ENCODE results near the gene CSNK1G2. TPM values are rescaled to one million over a fixed set of nuclear protein-coding genes. Genes with fewer than 3 reads are reported as not detected.

Gene CSNK1G2
- total RNA-seq, 5 donors from 2014 or later (not counting 1 experiment from before 2014, with no cell fraction given), result 104 to 181 (median 161) TPM

- ATAC-seq (replicated peaks in 1 of 4), result no peak
- peaks cover 21 to 35% of the 10 kb centered on the region in 2 donors for H3K36me3 ChIP-seq (ENCODE audit: control insufficient read depth in 2 of 2, extremely low read depth in 1 of 2, insufficient read depth in 1 of 2, low read length in 1 of 2)
- Mint-ChIP-seq H3K4me1 (peaks cover 0 to 14% (median 2%) of the 10 kb centered on the region in 3 donors), H3K9me3 (no peaks in the 10 kb centered on the region), H3K36me3 (peaks cover 4% of the 10 kb centered on the region), H3K4me3 (no peak overlapping the region), H3K27ac (no peak overlapping the region), H3K27me3 (no peaks in the 10 kb centered on the region)
- H3K4me3 ChIP-seq (ENCODE audit: control insufficient read depth in 1 of 2, extremely low read depth in 1 of 2, low read length in 1 of 2), result no peak overlapping the region
- no peak for DNase-seq
- H3K4me1 ChIP-seq (ENCODE audit: control insufficient read depth in 1 of 2, extremely low read depth in 1 of 2, insufficient read depth in 2 of 2, low read length in 2 of 2), result peaks cover 0 to 15% of the 10 kb centered on the region in 2 experiments
- no peak overlapping the region for H3K27ac ChIP-seq (ENCODE audit: low read length)
- WGBS (ENCODE audit: insufficient coverage), result 89% methylated on average over 16 of the region's 17 CpGs
- ChIA-PET CTCF (no interaction called here), POLR2A (no interaction called here)
- no peaks in the 10 kb centered on the region for H3K27me3 ChIP-seq (replicated peaks in 1 of 2; ENCODE audit: control insufficient read depth in 2 of 2, extremely low read depth in 1 of 2, insufficient read depth in 2 of 2, low read length in 1 of 2)
- no peaks in the 10 kb centered on the region for H3K9me3 ChIP-seq
Measured at GRCh38 chr19:1917146-1917545, 23.8 kb upstream of the CSNK1G2 start.

- peaks cover 21 to 31% of the 10 kb centered on the region in 2 donors for H3K36me3 ChIP-seq (ENCODE audit: control insufficient read depth in 2 of 2, extremely low read depth in 1 of 2, insufficient read depth in 1 of 2, low read length in 1 of 2)
- no peak overlapping the region for H3K27ac Mint-ChIP-seq
- H3K9me3 ChIP-seq, result no peaks in the 10 kb centered on the region
- no peak overlapping the region for H3K4me3 Mint-ChIP-seq
- H3K4me1 ChIP-seq (ENCODE audit: control insufficient read depth in 1 of 2, extremely low read depth in 1 of 2, insufficient read depth in 2 of 2, low read length in 2 of 2), result peaks cover 0 to 21% of the 10 kb centered on the region in 2 experiments
- H3K4me1 Mint-ChIP-seq, result peaks cover 0 to 17% (median 2%) of the 10 kb centered on the region in 3 donors
- peak in 1 of 4 experiments; percentile 17 for ATAC-seq (replicated peaks in 1 of 4)
- DNase-seq, result no peak
- H3K36me3 Mint-ChIP-seq, result peaks cover 4% of the 10 kb centered on the region
- no peaks in the 10 kb centered on the region for H3K27me3 Mint-ChIP-seq
- H3K4me3 ChIP-seq (ENCODE audit: control insufficient read depth in 1 of 2, extremely low read depth in 1 of 2, low read length in 1 of 2), result no peak overlapping the region
- 95% methylated on average over 25 of the region's 25 CpGs for WGBS (ENCODE audit: insufficient coverage)
- CTCF ChIA-PET, result no interaction called here
- no peaks in the 10 kb centered on the region for H3K27me3 ChIP-seq (replicated peaks in 1 of 2; ENCODE audit: control insufficient read depth in 2 of 2, extremely low read depth in 1 of 2, insufficient read depth in 2 of 2, low read length in 1 of 2)
- no peaks in the 10 kb centered on the region for H3K9me3 Mint-ChIP-seq
- H3K27ac ChIP-seq (ENCODE audit: low read length), result no peak overlapping the region
- POLR2A ChIA-PET, result no interaction called here
Measured at GRCh38 chr19:1917926-1918325, 23.0 kb upstream of the CSNK1G2 start.

- H3K27me3 ChIP-seq (replicated peaks in 1 of 2; ENCODE audit: control insufficient read depth in 2 of 2, extremely low read depth in 1 of 2, insufficient read depth in 2 of 2, low read length in 1 of 2), result no peaks in the 10 kb centered on the region
- Mint-ChIP-seq H3K27ac (no peak overlapping the region), H3K9me3 (no peaks in the 10 kb centered on the region), H3K4me1 (peaks cover 0 to 17% (median 3%) of the 10 kb centered on the region in 3 donors), H3K36me3 (peaks cover 4% of the 10 kb centered on the region), H3K27me3 (no peaks in the 10 kb centered on the region), H3K4me3 (no peak overlapping the region)
- H3K27ac ChIP-seq (ENCODE audit: low read length), result no peak overlapping the region
- ATAC-seq (replicated peaks in 1 of 4), result no peak
- H3K9me3 ChIP-seq, result no peaks in the 10 kb centered on the region
- H3K4me1 ChIP-seq (ENCODE audit: control insufficient read depth in 1 of 2, extremely low read depth in 1 of 2, insufficient read depth in 2 of 2, low read length in 2 of 2), result peaks cover 0 to 24% of the 10 kb centered on the region in 2 experiments
- no peak for DNase-seq
- H3K4me3 ChIP-seq (ENCODE audit: control insufficient read depth in 1 of 2, extremely low read depth in 1 of 2, low read length in 1 of 2), result no peak overlapping the region
- CTCF ChIA-PET, result no interaction called here
- H3K36me3 ChIP-seq (ENCODE audit: control insufficient read depth in 2 of 2, extremely low read depth in 1 of 2, insufficient read depth in 1 of 2, low read length in 1 of 2), result peaks cover 18 to 23% of the 10 kb centered on the region in 2 donors
- 99% methylated on average over 24 of the region's 28 CpGs for WGBS (ENCODE audit: insufficient coverage)
- POLR2A ChIA-PET, result no interaction called here
Measured at GRCh38 chr19:1918975-1919374, 22.0 kb upstream of the CSNK1G2 start.

- H3K27ac Mint-ChIP-seq, result no peak overlapping the region
- H3K27me3 Mint-ChIP-seq, result no peaks in the 10 kb centered on the region
- ChIA-PET POLR2A (interaction anchor here in 1 of 2 donors (0.6 kb wide), 1 partner anchor 85 kb away, joined by 3 read pairs; no protein-coding TSS in a partner anchor), CTCF (no interaction called here)
- Histone ChIP-seq H3K9me3 (no peaks in the 10 kb centered on the region), H3K36me3 (ENCODE audit: control insufficient read depth in 2 of 2, extremely low read depth in 1 of 2, insufficient read depth in 1 of 2, low read length in 1 of 2) (peaks cover 15 to 26% of the 10 kb centered on the region in 2 donors), H3K4me1 (ENCODE audit: control insufficient read depth in 1 of 2, extremely low read depth in 1 of 2, insufficient read depth in 2 of 2, low read length in 2 of 2) (peaks cover 0 to 32% of the 10 kb centered on the region in 2 experiments), H3K27ac (ENCODE audit: low read length) (no peak overlapping the region), H3K4me3 (ENCODE audit: control insufficient read depth in 1 of 2, extremely low read depth in 1 of 2, low read length in 1 of 2) (no peak overlapping the region), H3K27me3 (replicated peaks in 1 of 2; ENCODE audit: control insufficient read depth in 2 of 2, extremely low read depth in 1 of 2, insufficient read depth in 2 of 2, low read length in 1 of 2) (no peaks in the 10 kb centered on the region)
- H3K4me3 Mint-ChIP-seq, result no peak overlapping the region
- no peaks in the 10 kb centered on the region for H3K9me3 Mint-ChIP-seq
- H3K36me3 Mint-ChIP-seq, result peaks cover 4% of the 10 kb centered on the region
- 97% methylated on average over 18 of the region's 19 CpGs for WGBS (ENCODE audit: insufficient coverage)
- no peak for DNase-seq
- ATAC-seq (replicated peaks in 1 of 4), result no peak
- H3K4me1 Mint-ChIP-seq, result peaks cover 0 to 14% (median 3%) of the 10 kb centered on the region in 3 donors
Measured at GRCh38 chr19:1920644-1921043, 20.3 kb upstream of the CSNK1G2 start.

- POLR2A ChIA-PET, result no interaction called here
Measured at GRCh38 chr19:1921326-1921725, 19.6 kb upstream of the CSNK1G2 start.

GRCh38 chr19:1921825-1922224, 19.1 kb upstream of the CSNK1G2 start:
- DNase-seq (no peak), ATAC-seq (replicated peaks in 1 of 4) (peak in 1 of 4 experiments; percentile 52)
- H3K36me3 Mint-ChIP-seq, result peaks cover 4% of the 10 kb centered on the region
- H3K36me3 ChIP-seq (ENCODE audit: control insufficient read depth in 2 of 2, extremely low read depth in 1 of 2, insufficient read depth in 1 of 2, low read length in 1 of 2), result peaks cover 15 to 22% of the 10 kb centered on the region in 2 donors
- ChIA-PET POLR2A (no interaction called here), CTCF (no interaction called here)
- H3K9me3 ChIP-seq, result no peaks in the 10 kb centered on the region
- H3K27ac ChIP-seq (ENCODE audit: low read length), result no peak overlapping the region
- no peaks in the 10 kb centered on the region for H3K9me3 Mint-ChIP-seq
- H3K27ac Mint-ChIP-seq, result peak overlapping the region in 1 of 2 donors; percentile 44
- H3K27me3 Mint-ChIP-seq, result no peaks in the 10 kb centered on the region
- H3K4me1 ChIP-seq (ENCODE audit: control insufficient read depth in 1 of 2, extremely low read depth in 1 of 2, insufficient read depth in 2 of 2, low read length in 2 of 2), result peaks cover 0 to 35% of the 10 kb centered on the region in 2 experiments
- no peak overlapping the region for H3K4me3 ChIP-seq (ENCODE audit: control insufficient read depth in 1 of 2, extremely low read depth in 1 of 2, low read length in 1 of 2)
- no peak overlapping the region for H3K4me3 Mint-ChIP-seq
- H3K4me1 Mint-ChIP-seq, result peaks cover 0 to 14% (median 3%) of the 10 kb centered on the region in 3 donors
- 51% methylated on average over 14 of the region's 15 CpGs for WGBS (ENCODE audit: insufficient coverage)
- no peaks in the 10 kb centered on the region for H3K27me3 ChIP-seq (replicated peaks in 1 of 2; ENCODE audit: control insufficient read depth in 2 of 2, extremely low read depth in 1 of 2, insufficient read depth in 2 of 2, low read length in 1 of 2)

More at GRCh38 chr19:1921326-1921725, 19.6 kb upstream of the CSNK1G2 start:
- H3K27me3 ChIP-seq (replicated peaks in 1 of 2; ENCODE audit: control insufficient read depth in 2 of 2, extremely low read depth in 1 of 2, insufficient read depth in 2 of 2, low read length in 1 of 2), result no peaks in the 10 kb centered on the region
- WGBS (ENCODE audit: insufficient coverage), result 95% methylated on average over 14 of the region's 19 CpGs
- peaks cover 4% of the 10 kb centered on the region for H3K36me3 Mint-ChIP-seq
- DNase-seq (no peak), ATAC-seq (replicated peaks in 1 of 4) (no peak)
- CTCF ChIA-PET, result no interaction called here
- H3K4me3 ChIP-seq (ENCODE audit: control insufficient read depth in 1 of 2, extremely low read depth in 1 of 2, low read length in 1 of 2), result no peak overlapping the region
- H3K27ac ChIP-seq (ENCODE audit: low read length), result no peak overlapping the region
- peaks cover 15 to 26% of the 10 kb centered on the region in 2 donors for H3K36me3 ChIP-seq (ENCODE audit: control insufficient read depth in 2 of 2, extremely low read depth in 1 of 2, insufficient read depth in 1 of 2, low read length in 1 of 2)
- H3K27ac Mint-ChIP-seq, result peak overlapping the region in 1 of 2 donors; percentile 44
- no peaks in the 10 kb centered on the region for H3K9me3 Mint-ChIP-seq
- H3K27me3 Mint-ChIP-seq, result no peaks in the 10 kb centered on the region
- H3K4me3 Mint-ChIP-seq, result no peak overlapping the region
- H3K4me1 Mint-ChIP-seq, result peaks cover 0 to 14% (median 3%) of the 10 kb centered on the region in 3 donors
- H3K9me3 ChIP-seq, result no peaks in the 10 kb centered on the region
- H3K4me1 ChIP-seq (ENCODE audit: control insufficient read depth in 1 of 2, extremely low read depth in 1 of 2, insufficient read depth in 2 of 2, low read length in 2 of 2), result peaks cover 0 to 34% of the 10 kb centered on the region in 2 experiments

Data from T-cell (primary cell).